ENCODE data around the gene CHAF1A.

Gene CHAF1A

DNA sequence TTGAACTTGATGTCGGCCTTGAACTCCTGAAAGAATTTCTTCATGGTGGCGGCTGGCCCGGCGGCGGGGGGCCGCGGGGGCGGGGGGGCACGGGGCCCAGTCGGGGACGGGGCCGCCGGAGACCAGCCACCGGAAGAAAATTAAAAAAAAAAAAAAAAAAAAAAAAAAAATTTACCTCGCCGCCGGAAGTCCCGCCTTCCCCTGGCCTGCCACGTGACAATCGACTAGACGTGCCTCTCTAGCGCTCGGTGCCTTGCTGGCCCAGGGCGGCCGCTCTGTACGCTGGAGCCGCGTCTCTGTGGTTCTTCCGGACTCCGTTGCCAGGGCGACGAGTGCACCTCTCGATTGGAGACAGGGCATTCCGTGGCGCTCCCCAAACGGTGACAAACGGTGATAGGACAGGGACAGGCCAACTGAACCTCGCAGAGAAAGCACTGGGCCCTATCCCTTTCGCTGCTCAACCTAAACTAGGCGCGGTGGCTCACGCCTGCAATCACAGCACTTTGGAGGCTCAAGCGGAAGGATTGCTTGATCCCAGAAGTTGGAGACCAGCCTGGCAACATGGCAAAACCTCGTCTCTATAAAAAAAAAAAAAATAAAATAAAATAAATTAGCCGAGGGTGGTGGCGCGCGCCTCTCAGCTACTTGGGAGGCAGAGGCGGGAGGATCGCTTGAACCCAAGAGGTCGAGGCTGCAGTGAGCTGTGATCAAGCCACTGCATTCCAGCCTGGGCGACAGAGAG is 55.4 kb downstream of the CHAF1A start, which contains the start of gene UBXN6 (continued):
- TF ChIP-seq, protein P1, sequence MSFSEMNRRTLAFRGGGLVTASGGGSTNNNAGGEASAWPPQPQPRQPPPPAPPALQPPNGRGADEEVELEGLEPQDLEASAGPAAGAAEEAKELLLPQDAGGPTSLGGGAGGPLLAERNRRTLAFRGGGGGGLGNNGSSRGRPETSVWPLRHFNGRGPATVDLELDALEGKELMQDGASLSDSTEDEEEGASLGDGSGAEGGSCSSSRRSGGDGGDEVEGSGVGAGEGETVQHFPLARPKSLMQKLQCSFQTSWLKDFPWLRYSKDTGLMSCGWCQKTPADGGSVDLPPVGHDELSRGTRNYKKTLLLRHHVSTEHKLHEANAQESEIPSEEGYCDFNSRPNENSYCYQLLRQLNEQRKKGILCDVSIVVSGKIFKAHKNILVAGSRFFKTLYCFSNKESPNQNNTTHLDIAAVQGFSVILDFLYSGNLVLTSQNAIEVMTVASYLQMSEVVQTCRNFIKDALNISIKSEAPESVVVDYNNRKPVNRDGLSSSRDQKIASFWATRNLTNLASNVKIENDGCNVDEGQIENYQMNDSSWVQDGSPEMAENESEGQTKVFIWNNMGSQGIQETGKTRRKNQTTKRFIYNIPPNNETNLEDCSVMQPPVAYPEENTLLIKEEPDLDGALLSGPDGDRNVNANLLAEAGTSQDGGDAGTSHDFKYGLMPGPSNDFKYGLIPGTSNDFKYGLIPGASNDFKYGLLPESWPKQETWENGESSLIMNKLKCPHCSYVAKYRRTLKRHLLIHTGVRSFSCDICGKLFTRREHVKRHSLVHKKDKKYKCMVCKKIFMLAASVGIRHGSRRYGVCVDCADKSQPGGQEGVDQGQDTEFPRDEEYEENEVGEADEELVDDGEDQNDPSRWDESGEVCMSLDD (tag by site-specific recombination; IDR thresholded peaks at IDR 0.05), result peak; percentile 42; the same call in 1 of the 2 replicates
- no peak for TF ChIP-seq ZNF785 (tag by site-specific recombination; IDR thresholded peaks at IDR 0.05)
- TF ChIP-seq, protein P2, sequence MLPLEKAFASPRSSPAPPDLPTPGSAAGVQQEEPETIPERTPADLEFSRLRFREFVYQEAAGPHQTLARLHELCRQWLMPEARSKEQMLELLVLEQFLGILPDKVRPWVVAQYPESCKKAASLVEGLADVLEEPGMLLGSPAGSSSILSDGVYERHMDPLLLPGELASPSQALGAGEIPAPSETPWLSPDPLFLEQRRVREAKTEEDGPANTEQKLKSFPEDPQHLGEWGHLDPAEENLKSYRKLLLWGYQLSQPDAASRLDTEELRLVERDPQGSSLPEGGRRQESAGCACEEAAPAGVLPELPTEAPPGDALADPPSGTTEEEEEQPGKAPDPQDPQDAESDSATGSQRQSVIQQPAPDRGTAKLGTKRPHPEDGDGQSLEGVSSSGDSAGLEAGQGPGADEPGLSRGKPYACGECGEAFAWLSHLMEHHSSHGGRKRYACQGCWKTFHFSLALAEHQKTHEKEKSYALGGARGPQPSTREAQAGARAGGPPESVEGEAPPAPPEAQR (tag by site-specific recombination; IDR thresholded peaks at IDR 0.05), result no peak
- TF ChIP-seq SP2 (tag by site-specific recombination; IDR thresholded peaks at IDR 0.05), result peak; percentile 79
- TF ChIP-seq, protein P3, sequence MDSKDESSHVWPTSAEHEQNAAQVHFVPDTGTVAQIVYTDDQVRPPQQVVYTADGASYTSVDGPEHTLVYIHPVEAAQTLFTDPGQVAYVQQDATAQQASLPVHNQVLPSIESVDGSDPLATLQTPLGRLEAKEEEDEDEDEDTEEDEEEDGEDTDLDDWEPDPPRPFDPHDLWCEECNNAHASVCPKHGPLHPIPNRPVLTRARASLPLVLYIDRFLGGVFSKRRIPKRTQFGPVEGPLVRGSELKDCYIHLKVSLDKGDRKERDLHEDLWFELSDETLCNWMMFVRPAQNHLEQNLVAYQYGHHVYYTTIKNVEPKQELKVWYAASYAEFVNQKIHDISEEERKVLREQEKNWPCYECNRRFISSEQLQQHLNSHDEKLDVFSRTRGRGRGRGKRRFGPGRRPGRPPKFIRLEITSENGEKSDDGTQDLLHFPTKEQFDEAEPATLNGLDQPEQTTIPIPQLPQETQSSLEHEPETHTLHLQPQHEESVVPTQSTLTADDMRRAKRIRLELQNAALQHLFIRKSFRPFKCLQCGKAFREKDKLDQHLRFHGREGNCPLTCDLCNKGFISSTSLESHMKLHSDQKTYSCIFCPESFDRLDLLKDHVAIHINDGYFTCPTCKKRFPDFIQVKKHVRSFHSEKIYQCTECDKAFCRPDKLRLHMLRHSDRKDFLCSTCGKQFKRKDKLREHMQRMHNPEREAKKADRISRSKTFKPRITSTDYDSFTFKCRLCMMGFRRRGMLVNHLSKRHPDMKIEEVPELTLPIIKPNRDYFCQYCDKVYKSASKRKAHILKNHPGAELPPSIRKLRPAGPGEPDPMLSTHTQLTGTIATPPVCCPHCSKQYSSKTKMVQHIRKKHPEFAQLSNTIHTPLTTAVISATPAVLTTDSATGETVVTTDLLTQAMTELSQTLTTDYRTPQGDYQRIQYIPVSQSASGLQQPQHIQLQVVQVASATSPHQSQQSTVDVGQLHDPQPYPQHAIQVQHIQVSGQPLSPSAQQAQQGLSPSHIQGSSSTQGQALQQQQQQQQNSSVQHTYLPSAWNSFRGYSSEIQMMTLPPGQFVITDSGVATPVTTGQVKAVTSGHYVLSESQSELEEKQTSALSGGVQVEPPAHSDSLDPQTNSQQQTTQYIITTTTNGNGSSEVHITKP (tag by site-specific recombination; IDR thresholded peaks at IDR 0.05), result peak; percentile 61
- TF ChIP-seq, protein P4, sequence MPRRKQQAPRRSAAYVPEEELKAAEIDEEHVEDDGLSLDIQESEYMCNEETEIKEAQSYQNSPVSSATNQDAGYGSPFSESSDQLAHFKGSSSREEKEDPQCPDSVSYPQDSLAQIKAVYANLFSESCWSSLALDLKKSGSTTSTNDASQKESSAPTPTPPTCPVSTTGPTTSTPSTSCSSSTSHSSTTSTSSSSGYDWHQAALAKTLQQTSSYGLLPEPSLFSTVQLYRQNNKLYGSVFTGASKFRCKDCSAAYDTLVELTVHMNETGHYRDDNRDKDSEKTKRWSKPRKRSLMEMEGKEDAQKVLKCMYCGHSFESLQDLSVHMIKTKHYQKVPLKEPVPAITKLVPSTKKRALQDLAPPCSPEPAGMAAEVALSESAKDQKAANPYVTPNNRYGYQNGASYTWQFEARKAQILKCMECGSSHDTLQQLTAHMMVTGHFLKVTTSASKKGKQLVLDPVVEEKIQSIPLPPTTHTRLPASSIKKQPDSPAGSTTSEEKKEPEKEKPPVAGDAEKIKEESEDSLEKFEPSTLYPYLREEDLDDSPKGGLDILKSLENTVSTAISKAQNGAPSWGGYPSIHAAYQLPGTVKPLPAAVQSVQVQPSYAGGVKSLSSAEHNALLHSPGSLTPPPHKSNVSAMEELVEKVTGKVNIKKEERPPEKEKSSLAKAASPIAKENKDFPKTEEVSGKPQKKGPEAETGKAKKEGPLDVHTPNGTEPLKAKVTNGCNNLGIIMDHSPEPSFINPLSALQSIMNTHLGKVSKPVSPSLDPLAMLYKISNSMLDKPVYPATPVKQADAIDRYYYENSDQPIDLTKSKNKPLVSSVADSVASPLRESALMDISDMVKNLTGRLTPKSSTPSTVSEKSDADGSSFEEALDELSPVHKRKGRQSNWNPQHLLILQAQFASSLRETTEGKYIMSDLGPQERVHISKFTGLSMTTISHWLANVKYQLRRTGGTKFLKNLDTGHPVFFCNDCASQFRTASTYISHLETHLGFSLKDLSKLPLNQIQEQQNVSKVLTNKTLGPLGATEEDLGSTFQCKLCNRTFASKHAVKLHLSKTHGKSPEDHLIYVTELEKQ (tag by site-specific recombination; IDR thresholded peaks at IDR 0.05; ENCODE audit: borderline replicate concordance), result no peak
- TF ChIP-seq, protein P5, sequence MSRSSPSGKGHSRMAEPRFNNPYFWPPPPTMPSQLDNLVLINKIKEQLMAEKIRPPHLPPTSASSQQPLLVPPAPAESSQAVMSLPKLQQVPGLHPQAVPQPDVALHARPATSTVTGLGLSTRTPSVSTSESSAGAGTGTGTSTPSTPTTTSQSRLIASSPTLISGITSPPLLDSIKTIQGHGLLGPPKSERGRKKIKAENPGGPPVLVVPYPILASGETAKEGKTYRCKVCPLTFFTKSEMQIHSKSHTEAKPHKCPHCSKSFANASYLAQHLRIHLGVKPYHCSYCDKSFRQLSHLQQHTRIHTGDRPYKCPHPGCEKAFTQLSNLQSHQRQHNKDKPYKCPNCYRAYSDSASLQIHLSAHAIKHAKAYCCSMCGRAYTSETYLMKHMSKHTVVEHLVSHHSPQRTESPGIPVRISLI (tag by site-specific recombination; IDR thresholded peaks at IDR 0.05), result peak; percentile 66; the same call in 1 of the 2 replicates
- TF ChIP-seq SP7 (tag by site-specific recombination; IDR thresholded peaks at IDR 0.05), result peak; percentile 70
- TF ChIP-seq ZNF837 (tag by site-specific recombination; IDR thresholded peaks at IDR 0.05), result no peak
- TF ChIP-seq ZNF830 (tag by site-specific recombination; IDR thresholded peaks at IDR 0.05; ENCODE audit: low read depth), result no peak
- TF ChIP-seq, protein P6, sequence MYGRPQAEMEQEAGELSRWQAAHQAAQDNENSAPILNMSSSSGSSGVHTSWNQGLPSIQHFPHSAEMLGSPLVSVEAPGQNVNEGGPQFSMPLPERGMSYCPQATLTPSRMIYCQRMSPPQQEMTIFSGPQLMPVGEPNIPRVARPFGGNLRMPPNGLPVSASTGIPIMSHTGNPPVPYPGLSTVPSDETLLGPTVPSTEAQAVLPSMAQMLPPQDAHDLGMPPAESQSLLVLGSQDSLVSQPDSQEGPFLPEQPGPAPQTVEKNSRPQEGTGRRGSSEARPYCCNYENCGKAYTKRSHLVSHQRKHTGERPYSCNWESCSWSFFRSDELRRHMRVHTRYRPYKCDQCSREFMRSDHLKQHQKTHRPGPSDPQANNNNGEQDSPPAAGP (tag by site-specific recombination; IDR thresholded peaks at IDR 0.05), result peak; percentile 59; the same call in 1 of the 2 replicates
- 0 out of 2 replicates have a peak, but pooled peaks have one; percentile 37 for TF ChIP-seq ZBTB48 (tag by site-specific recombination; IDR thresholded peaks at IDR 0.05)
- no peak for TF ChIP-seq ZNF571 (tag by site-specific recombination; IDR thresholded peaks at IDR 0.05)
- TF ChIP-seq, protein P7, sequence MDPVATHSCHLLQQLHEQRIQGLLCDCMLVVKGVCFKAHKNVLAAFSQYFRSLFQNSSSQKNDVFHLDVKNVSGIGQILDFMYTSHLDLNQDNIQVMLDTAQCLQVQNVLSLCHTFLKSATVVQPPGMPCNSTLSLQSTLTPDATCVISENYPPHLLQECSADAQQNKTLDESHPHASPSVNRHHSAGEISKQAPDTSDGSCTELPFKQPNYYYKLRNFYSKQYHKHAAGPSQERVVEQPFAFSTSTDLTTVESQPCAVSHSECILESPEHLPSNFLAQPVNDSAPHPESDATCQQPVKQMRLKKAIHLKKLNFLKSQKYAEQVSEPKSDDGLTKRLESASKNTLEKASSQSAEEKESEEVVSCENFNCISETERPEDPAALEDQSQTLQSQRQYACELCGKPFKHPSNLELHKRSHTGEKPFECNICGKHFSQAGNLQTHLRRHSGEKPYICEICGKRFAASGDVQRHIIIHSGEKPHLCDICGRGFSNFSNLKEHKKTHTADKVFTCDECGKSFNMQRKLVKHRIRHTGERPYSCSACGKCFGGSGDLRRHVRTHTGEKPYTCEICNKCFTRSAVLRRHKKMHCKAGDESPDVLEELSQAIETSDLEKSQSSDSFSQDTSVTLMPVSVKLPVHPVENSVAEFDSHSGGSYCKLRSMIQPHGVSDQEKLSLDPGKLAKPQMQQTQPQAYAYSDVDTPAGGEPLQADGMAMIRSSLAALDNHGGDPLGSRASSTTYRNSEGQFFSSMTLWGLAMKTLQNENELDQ (tag by site-specific recombination; IDR thresholded peaks at IDR 0.05; ENCODE audit: low read depth), result no peak
- TF ChIP-seq, protein P8, sequence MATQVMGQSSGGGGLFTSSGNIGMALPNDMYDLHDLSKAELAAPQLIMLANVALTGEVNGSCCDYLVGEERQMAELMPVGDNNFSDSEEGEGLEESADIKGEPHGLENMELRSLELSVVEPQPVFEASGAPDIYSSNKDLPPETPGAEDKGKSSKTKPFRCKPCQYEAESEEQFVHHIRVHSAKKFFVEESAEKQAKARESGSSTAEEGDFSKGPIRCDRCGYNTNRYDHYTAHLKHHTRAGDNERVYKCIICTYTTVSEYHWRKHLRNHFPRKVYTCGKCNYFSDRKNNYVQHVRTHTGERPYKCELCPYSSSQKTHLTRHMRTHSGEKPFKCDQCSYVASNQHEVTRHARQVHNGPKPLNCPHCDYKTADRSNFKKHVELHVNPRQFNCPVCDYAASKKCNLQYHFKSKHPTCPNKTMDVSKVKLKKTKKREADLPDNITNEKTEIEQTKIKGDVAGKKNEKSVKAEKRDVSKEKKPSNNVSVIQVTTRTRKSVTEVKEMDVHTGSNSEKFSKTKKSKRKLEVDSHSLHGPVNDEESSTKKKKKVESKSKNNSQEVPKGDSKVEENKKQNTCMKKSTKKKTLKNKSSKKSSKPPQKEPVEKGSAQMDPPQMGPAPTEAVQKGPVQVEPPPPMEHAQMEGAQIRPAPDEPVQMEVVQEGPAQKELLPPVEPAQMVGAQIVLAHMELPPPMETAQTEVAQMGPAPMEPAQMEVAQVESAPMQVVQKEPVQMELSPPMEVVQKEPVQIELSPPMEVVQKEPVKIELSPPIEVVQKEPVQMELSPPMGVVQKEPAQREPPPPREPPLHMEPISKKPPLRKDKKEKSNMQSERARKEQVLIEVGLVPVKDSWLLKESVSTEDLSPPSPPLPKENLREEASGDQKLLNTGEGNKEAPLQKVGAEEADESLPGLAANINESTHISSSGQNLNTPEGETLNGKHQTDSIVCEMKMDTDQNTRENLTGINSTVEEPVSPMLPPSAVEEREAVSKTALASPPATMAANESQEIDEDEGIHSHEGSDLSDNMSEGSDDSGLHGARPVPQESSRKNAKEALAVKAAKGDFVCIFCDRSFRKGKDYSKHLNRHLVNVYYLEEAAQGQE (tag by site-specific recombination; IDR thresholded peaks at IDR 0.05), result no peak
- TF ChIP-seq MEIS1 (CRISPR knock-in tag; IDR thresholded peaks at IDR 0.05; ENCODE audit: borderline replicate concordance), result no peak
- TF ChIP-seq OVOL3 (tag by site-specific recombination; IDR thresholded peaks at IDR 0.05), result no peak
- TF ChIP-seq SETDB1 (IDR thresholded peaks at IDR 0.05; ENCODE audit: insufficient read length, low read length), result no peak

Measured in HEK293 (cell line).